GM12891 (cell line): ENCODE measurements around the gene CAPZA1.

ENCODE experiments used
- DNase-seq: peaks from one replicate; pipeline ENCODE4 v3.0.0; 2011; ENCODE audit warnings: low spot score; ENCODE audit not compliant: insufficient read length
- FAIRE-seq: peaks from 2 replicates; lab custom pipeline; 2011; peaks lifted over from hg19 to GRCh38; lab: Jason Lieb, UNC
- PAX5 ChIP-seq: IDR thresholded peaks from 2 replicates; pipeline ENCODE4 v1.6.1; 2011; ENCODE audit warnings: low read length, moderate library complexity, mild to moderate bottlenecking; ENCODE audit not compliant: insufficient read depth, severe bottlenecking
- POLR2A ChIP-seq: IDR thresholded peaks from 2 replicates; pipeline ENCODE4 v1.6.1; 2011; ENCODE audit warnings: low read depth, low read length, control low read depth
- POLR2AphosphoS5 ChIP-seq: IDR thresholded peaks from 2 replicates; pipeline ENCODE4 v1.6.1; 2011; ENCODE audit warnings: low read depth, low read length, control low read depth
- POU2F2 ChIP-seq: IDR thresholded peaks from 2 replicates; pipeline ENCODE4 v1.6.1; 2011; ENCODE audit warnings: low read depth, mild to moderate bottlenecking, control low read depth, low read length, moderate library complexity
- SPI1 ChIP-seq: IDR thresholded peaks from 2 replicates; pipeline ENCODE4 v1.6.1; 2011; ENCODE audit warnings: low read depth, low read length, control low read depth
- TAF1 ChIP-seq: IDR thresholded peaks from 2 replicates; pipeline ENCODE4 v1.6.1; 2011; ENCODE audit warnings: low read depth, low read length, control low read depth

CAPZA1 gene

DNA sequence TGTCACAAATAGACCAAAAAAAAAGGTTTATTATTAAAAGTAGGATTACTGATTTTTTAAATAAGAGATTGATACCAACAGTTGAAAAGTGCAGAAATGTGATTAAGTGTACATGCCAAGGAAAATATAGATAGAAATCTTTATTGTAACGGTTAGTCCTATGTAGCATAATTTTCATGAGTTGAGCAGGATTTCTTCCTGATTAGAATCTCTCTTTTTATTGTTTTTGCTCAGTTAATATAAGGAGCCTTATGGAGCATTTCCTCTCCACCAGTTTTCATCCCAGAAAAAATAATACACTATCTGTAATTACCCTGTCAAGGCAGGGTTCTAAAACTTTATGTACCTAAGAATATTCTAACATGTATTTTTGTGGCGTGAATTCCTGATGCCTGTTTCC lies 23.4 kb downstream of the CAPZA1 start:
- no peak for TF ChIP-seq POLR2AphosphoS5
- TF ChIP-seq PAX5, result no peak
- no peak for TF ChIP-seq SPI1
- TF ChIP-seq TAF1, result no peak
- no peak for TF ChIP-seq POU2F2
- TF ChIP-seq POLR2A, result no peak
- FAIRE-seq, result no peak
- DNase-seq, result no peak

DNA sequence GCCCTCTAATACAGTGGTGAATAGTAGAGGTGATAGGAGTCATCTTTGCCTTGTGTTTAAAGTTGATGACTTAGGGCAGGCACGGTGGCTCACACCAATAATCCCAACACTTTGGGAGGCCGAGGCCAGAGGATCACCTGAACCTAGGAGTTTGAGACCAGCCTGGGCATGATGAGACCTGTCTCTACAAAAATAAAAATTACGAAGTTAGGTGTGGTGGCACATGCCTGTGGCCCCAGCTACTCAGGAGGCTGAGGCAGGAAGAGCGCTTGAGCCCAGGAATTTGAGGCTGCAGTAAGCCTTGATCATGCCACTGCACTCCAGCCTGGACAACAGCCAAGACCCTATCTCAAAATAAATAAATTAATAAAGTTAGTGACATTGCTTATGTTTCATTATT lies 26.6 kb downstream of the CAPZA1 start:
- DNase-seq (no peak), FAIRE-seq (no peak)
- TF ChIP-seq POLR2AphosphoS5, result no peak
- TF ChIP-seq POLR2A, result no peak
- TF ChIP-seq PAX5, result no peak
- TF ChIP-seq SPI1, result no peak
- no peak for TF ChIP-seq POU2F2
- no peak for TF ChIP-seq TAF1

GRCh38 chr1:112651205-112651604 lies 31.6 kb downstream of the CAPZA1 start:
- peak; percentile 33 for FAIRE-seq
- DNase-seq, result no peak
- no peak for TF ChIP-seq POU2F2
- no peak for TF ChIP-seq POLR2A
- TF ChIP-seq PAX5, result no peak
- TF ChIP-seq POLR2AphosphoS5, result no peak
- no peak for TF ChIP-seq TAF1
- no peak for TF ChIP-seq SPI1

GRCh38 chr1:112665857-112666256 lies 46.2 kb downstream of the CAPZA1 start:
- DNase-seq (no peak), FAIRE-seq (no peak)
- TF ChIP-seq POU2F2 (no peak), POLR2AphosphoS5 (no peak), TAF1 (no peak), SPI1 (no peak), POLR2A (no peak), PAX5 (no peak)

- no peak for DNase-seq
- no peak for TF ChIP-seq SPI1
- no peak for TF ChIP-seq POLR2A
- TF ChIP-seq POU2F2, result no peak
- TF ChIP-seq PAX5, result no peak
- no peak for TF ChIP-seq TAF1
- no peak for FAIRE-seq
Observed at GRCh38 chr1:112666946-112667345, 47.3 kb downstream of the CAPZA1 start.

- FAIRE-seq (no peak), DNase-seq (no peak)
- TF ChIP-seq SPI1, result no peak
- no peak for TF ChIP-seq POLR2A
- TF ChIP-seq TAF1, result no peak
- no peak for TF ChIP-seq POLR2AphosphoS5
- no peak for TF ChIP-seq PAX5
- no peak for TF ChIP-seq POU2F2
Observed at GRCh38 chr1:112672009-112672408, 52.4 kb downstream of the CAPZA1 start.

GRCh38 chr1:112672842-112673241 lies 53.2 kb downstream of the CAPZA1 start:
- FAIRE-seq (no peak), DNase-seq (no peak)
- no peak for TF ChIP-seq TAF1
- TF ChIP-seq PAX5, result no peak
- no peak for TF ChIP-seq POLR2AphosphoS5
- no peak for TF ChIP-seq SPI1
- TF ChIP-seq POU2F2, result no peak
- TF ChIP-seq POLR2A, result no peak

- TF ChIP-seq POLR2AphosphoS5 (no peak), TAF1 (no peak), POU2F2 (no peak; the same call in 1 of the 2 replicates), POLR2A (peak; percentile 63)
- peak; percentile 69 for FAIRE-seq
- DNase-seq, result no peak
Observed at GRCh38 chr1:112673592-112674439, 54.2 kb downstream of the CAPZA1 start.

GRCh38 chr1:112674440-112674985 lies 54.9 kb downstream of the CAPZA1 start, which contains the start of gene MOV10:
Gene MOV10, plus strand, starts transcription at chr1:112674659. Its CDS starts 254 bp downstream, at chr1:112674913.
- FAIRE-seq (peak; percentile 80), DNase-seq (peak; percentile 57)
- peak; percentile 81 for TF ChIP-seq POLR2AphosphoS5
- TF ChIP-seq POU2F2, result no peak; the same call in 1 of the 2 replicates
- no peak for TF ChIP-seq SPI1
- peak; percentile 78 for TF ChIP-seq TAF1
- TF ChIP-seq PAX5, result no peak

DNA sequence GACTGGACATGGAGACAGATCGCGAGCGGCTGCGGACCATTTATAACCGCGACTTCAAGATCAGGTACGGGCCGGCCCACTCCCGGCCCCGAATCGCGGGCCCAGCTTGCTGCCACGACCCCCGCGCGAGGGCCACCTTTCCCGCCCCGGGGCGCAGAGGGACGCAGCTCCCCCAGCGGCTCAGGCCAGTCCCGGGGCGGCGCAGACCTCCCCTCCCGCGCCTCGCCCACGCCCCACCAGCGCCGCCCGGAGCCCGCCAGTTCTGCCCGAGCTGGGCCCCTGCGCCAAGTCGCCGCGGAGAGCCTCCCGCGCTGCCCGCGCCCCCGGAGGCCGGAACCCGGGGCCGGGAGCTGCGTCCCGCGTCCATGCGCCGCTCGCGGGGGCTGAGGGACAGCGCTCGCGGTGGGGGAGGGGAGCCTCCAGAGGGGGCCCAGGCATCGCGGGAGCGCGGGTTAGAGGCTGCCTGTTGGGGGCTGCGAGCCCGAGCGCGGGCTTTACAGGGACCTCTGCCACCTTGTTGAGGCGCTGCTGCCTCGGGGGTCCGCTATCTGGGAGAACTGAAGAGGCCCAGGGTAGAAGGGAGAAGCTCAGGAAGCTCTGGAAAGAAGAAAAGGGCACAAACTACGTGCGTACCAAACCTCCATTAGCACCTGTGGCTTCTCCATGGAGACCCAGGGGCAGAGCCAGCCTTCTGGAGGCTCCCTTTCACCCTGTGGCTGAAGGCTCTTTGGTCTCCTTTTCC lies 55.5 kb downstream of the CAPZA1 start:
- FAIRE-seq (no peak), DNase-seq (peak; percentile 48)
- no peak for TF ChIP-seq TAF1
- TF ChIP-seq POLR2AphosphoS5, result no peak
- TF ChIP-seq PAX5, result no peak
- no peak for TF ChIP-seq SPI1
- TF ChIP-seq POLR2A, result no peak; the same call in 1 of the 2 replicates
- TF ChIP-seq POU2F2, result no peak
